Brain microvascular endothelial cell (primary cell): ENCODE measurements around the gene MSX1.

Experiments
- DNase-seq: peaks from one replicate; pipeline ENCODE4 v3.0.0-alpha.2; 2020
- H3K27ac ChIP-seq: fragments of 250-450 bp; sonication (Bioruptor Pico); 2 replicates; pipeline ENCODE4 v1.5.1; 2020; ENCODE audit warnings: mild to moderate bottlenecking, moderate library complexity
- H3K27me3 ChIP-seq: fragments of 250-450 bp; sonication (Bioruptor Pico); replicated peaks from 2 replicates; pipeline ENCODE4 v1.5.1; 2020; ENCODE audit warnings: mild to moderate bottlenecking
- H3K36me3 ChIP-seq: fragments of 250-450 bp; sonication (Bioruptor Pico); replicated peaks from 2 replicates; pipeline ENCODE4 v1.5.1; 2020; ENCODE audit warnings: mild to moderate bottlenecking
- H3K4me3 ChIP-seq: 2 replicates; pipeline ENCODE4 v1.5.1; 2011; ENCODE audit warnings: low read depth, mild to moderate bottlenecking, control low read depth, low read length, moderate library complexity
- in situ Hi-C: cut with HindIII; loops from 2 replicates; pipeline ENCODE4 v1.10.0; 2017; ENCODE audit warnings: low sequenced_read_pairs, low pct_ligation_motif_present
- TF ChIP-seq, protein P1 (sequence below): IDR thresholded peaks from 2 replicates; pipeline ENCODE4 v1.5.1; 2011; ENCODE audit warnings: low read depth, mild to moderate bottlenecking, moderate library complexity, low read length, control low read depth, inconsistent platforms; ENCODE audit errors: missing control alignments

MSX1 gene

GRCh38 chr4:4861390-4862018 is 2.0 kb downstream of the MSX1 start:
- TF ChIP-seq, protein P1, sequence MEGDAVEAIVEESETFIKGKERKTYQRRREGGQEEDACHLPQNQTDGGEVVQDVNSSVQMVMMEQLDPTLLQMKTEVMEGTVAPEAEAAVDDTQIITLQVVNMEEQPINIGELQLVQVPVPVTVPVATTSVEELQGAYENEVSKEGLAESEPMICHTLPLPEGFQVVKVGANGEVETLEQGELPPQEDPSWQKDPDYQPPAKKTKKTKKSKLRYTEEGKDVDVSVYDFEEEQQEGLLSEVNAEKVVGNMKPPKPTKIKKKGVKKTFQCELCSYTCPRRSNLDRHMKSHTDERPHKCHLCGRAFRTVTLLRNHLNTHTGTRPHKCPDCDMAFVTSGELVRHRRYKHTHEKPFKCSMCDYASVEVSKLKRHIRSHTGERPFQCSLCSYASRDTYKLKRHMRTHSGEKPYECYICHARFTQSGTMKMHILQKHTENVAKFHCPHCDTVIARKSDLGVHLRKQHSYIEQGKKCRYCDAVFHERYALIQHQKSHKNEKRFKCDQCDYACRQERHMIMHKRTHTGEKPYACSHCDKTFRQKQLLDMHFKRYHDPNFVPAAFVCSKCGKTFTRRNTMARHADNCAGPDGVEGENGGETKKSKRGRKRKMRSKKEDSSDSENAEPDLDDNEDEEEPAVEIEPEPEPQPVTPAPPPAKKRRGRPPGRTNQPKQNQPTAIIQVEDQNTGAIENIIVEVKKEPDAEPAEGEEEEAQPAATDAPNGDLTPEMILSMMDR: no peak
- Histone ChIP-seq H3K27me3 (peaks cover 26% of the 10 kb centered on the region), H3K36me3 (peaks cover 5% of the 10 kb centered on the region), H3K4me3 (peak overlapping the region; percentile 58), H3K27ac (no peak overlapping the region)
- no peak for DNase-seq
- in situ Hi-C loops: no loop called here

GRCh38 chr4:4862071-4862551 is 2.6 kb downstream of the MSX1 start:
- Histone ChIP-seq H3K36me3 (peaks cover 5% of the 10 kb centered on the region), H3K27me3 (peaks cover 28% of the 10 kb centered on the region), H3K4me3 (no peak overlapping the region), H3K27ac (no peak overlapping the region)
- TF ChIP-seq, protein P1: no peak
- DNase-seq: no peak
- in situ Hi-C loops: no loop called here

- TF ChIP-seq, protein P1: no peak
- Histone ChIP-seq H3K27me3 (peaks cover 29% of the 10 kb centered on the region), H3K4me3 (no peak overlapping the region), H3K27ac (no peak overlapping the region), H3K36me3 (peaks cover 5% of the 10 kb centered on the region)
- in situ Hi-C loops: no loop called here
- no peak for DNase-seq
Measured at GRCh38 chr4:4862665-4863482, 3.4 kb downstream of the MSX1 start.

- Histone ChIP-seq H3K27me3 (peaks cover 39% of the 10 kb centered on the region), H3K36me3 (peaks cover 5% of the 10 kb centered on the region), H3K4me3 (no peak overlapping the region), H3K27ac (no peak overlapping the region)
- TF ChIP-seq, protein P1: no peak
- in situ Hi-C loops: no loop called here
- DNase-seq: no peak
Measured at GRCh38 chr4:4864443-4864939, 5.0 kb downstream of the MSX1 start.

GRCh38 chr4:4864940-4865704 is 5.7 kb downstream of the MSX1 start:
- in situ Hi-C loops: no loop called here
- no peak overlapping the region for H3K4me3 ChIP-seq
- peaks cover 45% of the 10 kb centered on the region for H3K27me3 ChIP-seq
- no peak overlapping the region for H3K27ac ChIP-seq
- TF ChIP-seq, protein P1: no peak
- no peak for DNase-seq
- peaks cover 5% of the 10 kb centered on the region for H3K36me3 ChIP-seq
